Measurements from ENCODE around the gene HNRNPUL1. TPM values are rescaled to one million over a fixed set of nuclear protein-coding genes. Genes with fewer than 3 reads are reported as not detected.
A peak's percentile ranks its signal among the peaks of the same experiment; 100 is the strongest.

HNRNPUL1 gene
- total and polyA plus RNA-seq, 10 of the 15 experiments (the other 5 are each of a cell fraction or from before 2014, with no cell fraction given): 11.1 to 276 (median 117) TPM

DNA sequence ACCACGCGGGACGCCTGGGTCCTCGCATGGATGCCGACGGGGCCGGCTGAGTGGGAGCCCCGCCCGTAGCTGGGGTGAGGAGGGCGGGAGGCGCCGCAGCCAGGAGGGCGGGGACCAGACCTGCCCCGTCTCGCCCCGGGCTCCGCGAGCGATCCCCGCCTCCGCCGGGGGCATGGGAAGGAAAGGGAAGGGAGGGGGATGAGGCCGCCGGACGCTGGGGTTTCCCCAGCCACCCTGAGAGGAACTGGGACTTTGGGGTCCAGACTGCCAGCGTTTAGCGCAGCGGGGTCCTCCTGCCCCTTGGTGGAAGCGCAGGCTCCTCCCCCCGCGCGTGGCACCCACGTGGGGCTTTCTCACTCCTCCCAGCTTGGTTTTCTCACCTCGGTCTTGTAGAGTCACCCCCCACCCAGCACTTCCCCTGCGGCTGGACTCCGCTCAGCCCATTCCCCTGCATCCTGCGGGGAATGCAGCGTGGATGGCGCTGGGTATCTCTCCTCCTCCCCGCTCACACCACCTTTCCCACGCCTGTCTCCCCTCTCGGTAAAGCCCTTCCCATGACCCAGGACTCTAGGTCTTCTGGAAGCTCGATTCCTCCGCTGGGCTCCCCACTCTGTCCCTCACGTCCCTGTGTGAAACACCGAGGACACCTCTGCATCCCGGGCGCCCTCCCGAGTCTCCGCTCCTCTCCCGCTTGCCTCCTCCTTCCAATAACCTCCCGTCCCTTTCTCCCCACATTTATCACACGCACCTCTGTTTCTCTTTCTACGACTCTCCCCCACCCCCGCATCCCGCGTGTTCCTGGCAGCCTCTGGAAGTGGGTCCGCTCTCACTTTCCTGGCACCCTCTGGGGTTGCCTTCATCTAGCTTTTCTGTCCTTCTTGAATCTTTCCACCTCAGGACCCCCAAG lies 87.4 kb downstream of the HNRNPUL1 start (continued):
- TF ChIP-seq BHLHE40 (IDR thresholded peaks at IDR 0.05; ENCODE audit: borderline replicate concordance in 1 of 2, low read depth in 2 of 2, low read length in 1 of 2) (peak; percentile 84 to 89), ZZZ3 (IDR thresholded peaks at IDR 0.05; ENCODE audit: control insufficient read depth, insufficient read length, low read depth) (no peak), CUX1 (IDR thresholded peaks at IDR 0.05; ENCODE audit: insufficient replicate concordance, low read depth, low read length) (no peak), E2F4 (IDR thresholded peaks at IDR 0.05; ENCODE audit: low read depth, low read length) (no peak), KAT2A (conservative IDR thresholded peaks at IDR 0.05; ENCODE audit: control insufficient read depth, low read depth, low read length) (no peak), CEBPB (IDR thresholded peaks at IDR 0.05; ENCODE audit: borderline replicate concordance in 1 of 2, low read depth in 2 of 2, low read length in 2 of 2) (no peak), ZSCAN29 (IDR thresholded peaks at IDR 0.05) (no peak), E4F1 (IDR thresholded peaks at IDR 0.05; ENCODE audit: borderline replicate concordance, partially characterized antibody) (no peak), BRCA1 (IDR thresholded peaks at IDR 0.05; ENCODE audit: low read depth, low read length) (no peak), NFIC (IDR thresholded peaks at IDR 0.05; ENCODE audit: low read depth, low read length) (no peak), ZNF217 (IDR thresholded peaks at IDR 0.05) (no peak)
- TF ChIP-seq, protein P1, sequence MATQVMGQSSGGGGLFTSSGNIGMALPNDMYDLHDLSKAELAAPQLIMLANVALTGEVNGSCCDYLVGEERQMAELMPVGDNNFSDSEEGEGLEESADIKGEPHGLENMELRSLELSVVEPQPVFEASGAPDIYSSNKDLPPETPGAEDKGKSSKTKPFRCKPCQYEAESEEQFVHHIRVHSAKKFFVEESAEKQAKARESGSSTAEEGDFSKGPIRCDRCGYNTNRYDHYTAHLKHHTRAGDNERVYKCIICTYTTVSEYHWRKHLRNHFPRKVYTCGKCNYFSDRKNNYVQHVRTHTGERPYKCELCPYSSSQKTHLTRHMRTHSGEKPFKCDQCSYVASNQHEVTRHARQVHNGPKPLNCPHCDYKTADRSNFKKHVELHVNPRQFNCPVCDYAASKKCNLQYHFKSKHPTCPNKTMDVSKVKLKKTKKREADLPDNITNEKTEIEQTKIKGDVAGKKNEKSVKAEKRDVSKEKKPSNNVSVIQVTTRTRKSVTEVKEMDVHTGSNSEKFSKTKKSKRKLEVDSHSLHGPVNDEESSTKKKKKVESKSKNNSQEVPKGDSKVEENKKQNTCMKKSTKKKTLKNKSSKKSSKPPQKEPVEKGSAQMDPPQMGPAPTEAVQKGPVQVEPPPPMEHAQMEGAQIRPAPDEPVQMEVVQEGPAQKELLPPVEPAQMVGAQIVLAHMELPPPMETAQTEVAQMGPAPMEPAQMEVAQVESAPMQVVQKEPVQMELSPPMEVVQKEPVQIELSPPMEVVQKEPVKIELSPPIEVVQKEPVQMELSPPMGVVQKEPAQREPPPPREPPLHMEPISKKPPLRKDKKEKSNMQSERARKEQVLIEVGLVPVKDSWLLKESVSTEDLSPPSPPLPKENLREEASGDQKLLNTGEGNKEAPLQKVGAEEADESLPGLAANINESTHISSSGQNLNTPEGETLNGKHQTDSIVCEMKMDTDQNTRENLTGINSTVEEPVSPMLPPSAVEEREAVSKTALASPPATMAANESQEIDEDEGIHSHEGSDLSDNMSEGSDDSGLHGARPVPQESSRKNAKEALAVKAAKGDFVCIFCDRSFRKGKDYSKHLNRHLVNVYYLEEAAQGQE (IDR thresholded peaks at IDR 0.05; ENCODE audit: low read depth, low read length): no peak
